Activated CD4-positive, alpha-beta memory T cell treated with anti-CD3 and anti-CD28 coated beads for 36 hours (primary cell): Measurements from ENCODE around the gene ORAI1. TPM values are rescaled to one million over a fixed set of nuclear protein-coding genes. Genes with fewer than 3 reads are reported as not detected.
"Not testable (repeated sequence)": the region's sequence is repeated elsewhere in the genome, so short reads cannot be mapped to it uniquely, and the experiment has no call there.

Experiments
- CTCF ChIA-PET: fragments of 350-600 bp; sonication (Branson Sonifier 250); formaldehyde crosslinking; loops from one replicate; lab custom pipeline; 2021; ENCODE audit warnings: antibody characterized with exemption, inconsistent platforms; lab: Charles Lee
- POLR2A ChIA-PET: fragments of 350-600 bp; sonication (Branson Sonifier 250); formaldehyde crosslinking; loops from one replicate; lab custom pipeline; 2021; ENCODE audit warnings: antibody characterized with exemption; lab: Charles Lee
- DNase-seq: peaks from one replicate; pipeline ENCODE4 v3.0.0-alpha.2; 2020
- H3K27ac Mint-ChIP-seq: one replicate; pipeline ENCODE4 v1.8.0; 2021; ENCODE audit warnings: mixed read lengths
- H3K27me3 Mint-ChIP-seq: one replicate; pipeline ENCODE4 v1.8.0; 2021; ENCODE audit warnings: mixed read lengths
- H3K36me3 Mint-ChIP-seq: one replicate; pipeline ENCODE4 v1.8.0; 2021; ENCODE audit warnings: mixed read lengths
- H3K4me1 Mint-ChIP-seq: one replicate; pipeline ENCODE4 v1.8.0; 2021; ENCODE audit warnings: low read depth, mixed read lengths
- H3K4me3 Mint-ChIP-seq: one replicate; pipeline ENCODE4 v1.8.0; 2021; ENCODE audit warnings: mild to moderate bottlenecking, mixed read lengths
- H3K9me3 Mint-ChIP-seq: one replicate; pipeline ENCODE4 v1.8.0; 2021; ENCODE audit warnings: mixed read lengths
- intact Hi-C: fragments of 100-400 bp; cut with micrococcal nuclease; formaldehyde crosslinking; loops from one replicate; pipeline ENCODE4 v1.15.1; 2023
- total RNA-seq, 2 experiments: library from RNA; stranded (reverse); gene quantifications; one replicate each; pipeline ENCODE4 v1.2.3, GENCODE V29; 2021

The ORAI1 gene
- total RNA-seq, 2 experiments from 2014 or later, result 41.6 to 43.2 TPM

DNA sequence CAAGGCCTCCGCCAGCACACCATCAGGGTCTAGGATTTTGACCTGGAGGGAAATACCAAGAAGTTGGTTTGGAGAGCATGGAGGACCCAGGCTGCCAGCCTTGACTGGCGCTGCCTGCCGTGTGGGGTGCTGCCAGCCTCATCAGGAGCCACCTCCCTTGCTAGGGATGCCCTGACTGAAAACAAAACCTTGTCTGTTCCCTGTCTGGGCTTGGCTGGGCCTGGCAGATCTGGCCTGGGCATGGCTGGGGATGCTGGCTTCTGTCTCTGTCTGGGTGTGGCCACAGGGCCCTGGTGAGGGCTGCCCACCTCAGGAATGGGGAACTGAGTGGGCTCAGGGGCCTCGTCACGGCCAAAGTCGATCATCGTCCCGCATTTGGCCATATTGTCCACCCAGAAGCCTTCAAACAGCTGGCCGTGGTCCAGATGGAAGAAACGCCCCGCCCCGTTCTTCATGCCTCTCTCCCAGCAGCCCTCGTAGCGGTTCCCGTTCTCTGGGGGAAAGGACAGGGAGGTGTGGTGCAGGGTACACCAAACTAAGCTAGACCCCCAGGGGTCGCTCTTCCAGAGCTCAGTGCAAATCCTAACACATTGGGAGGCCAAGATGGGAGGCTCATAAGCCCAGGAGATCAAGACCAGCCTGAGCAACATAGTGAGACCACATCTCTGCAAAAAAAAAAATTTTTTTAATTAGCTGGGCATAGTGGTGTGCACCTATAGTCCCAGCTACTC lies 26.6 kb downstream of the ORAI1 start:
- Mint-ChIP-seq H3K27me3 (no peaks in the 10 kb centered on the region), H3K9me3 (no peaks in the 10 kb centered on the region), H3K36me3 (peaks cover 16% of the 10 kb centered on the region), H3K27ac (no peak overlapping the region), H3K4me1 (peaks cover 32% of the 10 kb centered on the region), H3K4me3 (no peak overlapping the region)
- POLR2A ChIA-PET, result no interaction called here
- CTCF ChIA-PET, result interaction anchor here (1.0 to 8.8 kb wide), 2 partner anchors 18 to 26 kb away, joined by 3 to 57 read pairs; partner anchors contain the start of genes MORN3 and ORAI1
- intact Hi-C loops, result no loop called here
- DNase-seq, result no peak

DNA sequence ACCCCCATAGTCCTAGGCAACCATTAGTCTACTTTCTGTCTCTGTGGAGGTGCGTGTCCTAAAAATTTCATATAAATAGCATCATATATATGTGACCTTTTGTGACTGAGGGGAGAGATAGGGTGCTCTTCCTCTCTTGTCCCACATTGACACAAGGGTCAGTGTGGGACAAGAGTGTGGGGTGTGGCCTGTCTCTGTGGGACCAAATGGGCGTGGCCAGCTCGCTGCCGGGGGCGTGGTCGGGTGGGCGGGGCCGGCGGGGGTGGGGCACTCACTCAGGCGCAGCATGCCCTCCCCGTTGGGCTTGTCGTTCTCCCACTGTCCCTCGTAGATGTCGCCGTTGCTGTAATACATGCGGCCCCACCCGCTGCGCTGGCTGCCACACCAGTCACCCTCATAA lies 27.7 kb downstream of the ORAI1 start:
- no peak for DNase-seq
- H3K27ac Mint-ChIP-seq, result peak overlapping the region; percentile 39
- ChIA-PET POLR2A (no interaction called here), CTCF (interaction anchor here (1.7 to 8.8 kb wide), 2 partner anchors 17 kb away, joined by 3 to 57 read pairs; partner anchors contain the start of gene MORN3)
- H3K27me3 Mint-ChIP-seq, result no peaks in the 10 kb centered on the region
- intact Hi-C loops, result no loop called here
- H3K9me3 Mint-ChIP-seq, result no peaks in the 10 kb centered on the region
- H3K36me3 Mint-ChIP-seq, result peaks cover 14% of the 10 kb centered on the region
- H3K4me1 Mint-ChIP-seq, result peaks cover 42% of the 10 kb centered on the region
- H3K4me3 Mint-ChIP-seq, result no peak overlapping the region

DNA sequence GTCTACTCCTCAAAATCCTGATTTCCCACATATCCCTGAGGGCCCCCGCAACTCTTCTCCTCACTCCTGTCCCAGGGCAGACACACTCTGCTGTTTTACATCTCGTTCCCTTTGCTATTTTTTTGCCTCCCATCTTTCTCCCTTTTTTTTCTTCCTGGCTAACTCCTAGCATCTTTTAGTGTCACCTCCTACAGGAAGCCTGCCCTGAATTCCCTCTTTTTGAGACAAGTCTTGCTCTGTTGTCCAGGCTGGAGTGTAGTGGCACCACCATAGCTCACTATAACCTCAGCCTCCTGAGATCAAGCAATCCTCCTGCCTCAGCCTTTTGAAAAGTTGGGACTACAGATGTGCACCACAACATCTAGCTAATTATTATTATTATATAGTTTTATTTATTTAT lies 29.8 kb downstream of the ORAI1 start:
- no peak overlapping the region for H3K27ac Mint-ChIP-seq
- intact Hi-C loops, result loop anchor here (2.0 kb wide), 2 partner anchors 19 to 65 kb away; no protein-coding TSS in a partner anchor

DNA sequence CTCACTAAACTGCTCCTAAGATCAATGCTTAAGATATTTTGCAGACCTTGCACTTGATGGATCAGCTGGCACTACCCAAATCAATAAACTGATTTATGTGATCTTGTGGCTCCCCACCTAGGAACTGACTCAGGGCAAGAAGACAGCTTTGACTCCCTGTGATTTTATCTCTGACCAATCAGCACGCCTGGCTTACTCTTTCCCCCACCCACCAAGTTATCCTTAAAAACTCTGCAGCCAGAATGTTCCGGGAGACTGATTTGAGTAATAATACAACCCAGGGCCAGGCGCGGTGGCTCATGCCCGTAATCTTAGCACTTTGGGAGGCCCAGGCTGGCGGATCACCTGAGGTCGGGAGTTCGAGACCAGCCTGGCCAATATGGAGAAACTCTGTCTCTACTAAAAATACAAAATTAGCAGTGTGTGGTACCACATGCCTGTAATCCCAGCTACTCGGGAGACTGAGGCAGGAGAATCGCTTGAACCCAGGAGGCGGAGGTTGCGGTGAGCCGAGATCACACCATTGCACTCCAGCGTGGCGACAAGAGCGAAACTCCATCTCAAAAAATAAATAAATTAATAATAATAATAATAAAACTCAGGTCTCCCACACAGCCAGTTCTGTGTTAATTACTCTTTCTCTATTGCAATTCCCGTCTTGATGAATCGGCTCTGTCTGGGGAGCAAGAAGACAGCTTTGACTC lies 31.1 kb downstream of the ORAI1 start:
- no peak overlapping the region for H3K4me3 Mint-ChIP-seq
- H3K9me3 Mint-ChIP-seq, result no peaks in the 10 kb centered on the region
- ChIA-PET CTCF (interaction anchor here (0.9 to 8.8 kb wide), 6 partner anchors 13 to 157 kb away, joined by 3 to 57 read pairs (median 6); partner anchors contain the start of genes MORN3 and ORAI1), POLR2A (interaction anchor here (0.6 to 4.3 kb wide), 10 partner anchors 9 to 136 kb away, joined by 3 to 27 read pairs (median 4); partner anchors contain the start of genes ORAI1 and RHOF)
- H3K27ac Mint-ChIP-seq, result peak overlapping the region; percentile 98
- peaks cover 7% of the 10 kb centered on the region for H3K36me3 Mint-ChIP-seq
- H3K27me3 Mint-ChIP-seq, result no peaks in the 10 kb centered on the region
- peaks cover 52% of the 10 kb centered on the region for H3K4me1 Mint-ChIP-seq
- intact Hi-C loops, result loop anchor here (1.0 to 2.0 kb wide), 5 partner anchors 15 to 67 kb away; no protein-coding TSS in a partner anchor
- DNase-seq, result peak; percentile 79

More for the DNA sequence above, 29.8 kb downstream of the ORAI1 start:
- Mint-ChIP-seq H3K4me1 (peaks cover 45% of the 10 kb centered on the region), H3K9me3 (no peaks in the 10 kb centered on the region), H3K4me3 (no peak overlapping the region), H3K36me3 (peaks cover 7% of the 10 kb centered on the region), H3K27me3 (no peaks in the 10 kb centered on the region)
- CTCF ChIA-PET, result interaction anchor here (1.1 to 8.8 kb wide), 3 partner anchors 14 to 156 kb away, joined by 3 to 57 read pairs (median 7); partner anchors contain the start of gene MORN3
- DNase-seq, result no peak
- POLR2A ChIA-PET, result interaction anchor here (1.2 to 1.7 kb wide), 2 partner anchors 8 to 20 kb away, joined by 4 to 5 read pairs; no protein-coding TSS in a partner anchor

DNA sequence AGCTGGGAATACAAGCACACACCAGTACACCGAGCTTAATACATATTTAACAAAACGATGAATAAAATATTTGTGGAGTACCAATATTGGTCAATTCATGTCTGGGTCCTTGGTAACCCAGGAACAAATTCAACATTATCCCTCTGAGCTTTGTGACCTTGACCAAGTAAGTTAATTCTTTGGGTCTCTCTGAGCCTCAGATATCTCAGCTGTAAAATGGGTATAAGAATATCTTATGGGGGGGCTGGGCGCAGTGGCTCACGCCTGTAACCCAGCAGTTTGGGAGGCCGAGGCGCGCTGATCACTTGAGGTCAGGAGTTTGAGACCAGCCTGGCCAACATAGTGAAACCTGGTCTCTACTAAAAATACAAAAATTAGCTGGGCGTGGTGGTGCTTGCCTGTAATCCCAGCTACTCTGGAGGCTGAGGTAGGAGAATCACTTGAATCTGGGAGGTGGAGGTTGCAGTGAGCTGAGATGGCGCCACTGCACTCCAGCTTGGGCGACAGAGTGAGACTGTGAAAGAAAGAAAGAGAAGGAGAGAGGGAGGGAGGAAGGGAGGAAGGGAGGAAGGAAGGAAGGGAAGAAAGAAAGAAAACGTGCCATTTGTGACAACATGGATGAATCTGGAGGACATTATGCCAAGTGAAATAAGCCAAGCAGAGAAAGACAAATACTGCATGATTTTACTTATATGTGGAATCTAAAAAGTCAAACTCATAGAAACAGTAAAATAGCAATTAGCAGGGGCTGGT lies 35.2 kb downstream of the ORAI1 start:
- H3K27me3 Mint-ChIP-seq, DNase-seq, H3K4me3 Mint-ChIP-seq, H3K9me3 Mint-ChIP-seq, intact Hi-C loops, H3K36me3 Mint-ChIP-seq: not testable (repeated sequence)
- Mint-ChIP-seq H3K27ac (peak overlapping the region; percentile 72), H3K4me1 (peaks cover 70% of the 10 kb centered on the region)
- POLR2A ChIA-PET, result interaction anchor here (0.6 to 4.3 kb wide), 3 partner anchors 10 to 84 kb away, joined by 3 to 27 read pairs (median 3); partner anchors contain the start of gene ORAI1
- CTCF ChIA-PET, result interaction anchor here (0.6 to 8.8 kb wide), 3 partner anchors 9 to 34 kb away, joined by 3 to 57 read pairs (median 3); partner anchors contain the start of gene MORN3

DNA sequence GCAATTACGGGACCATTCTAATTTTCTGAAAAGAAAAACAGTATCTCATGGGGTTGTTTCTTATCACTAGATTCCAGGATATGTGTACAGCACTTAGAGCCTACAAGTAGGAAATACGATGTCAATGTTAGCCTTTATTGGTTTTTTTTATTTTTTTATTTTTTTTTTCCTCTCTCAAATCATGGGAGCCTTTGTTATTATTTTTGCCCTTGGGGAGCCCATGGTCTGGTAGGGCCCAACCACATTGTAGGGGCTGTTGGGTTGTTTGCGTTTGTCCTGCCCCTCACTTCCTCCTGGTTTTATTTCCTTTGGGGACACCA lies 37.2 kb downstream of the ORAI1 start:
- Mint-ChIP-seq H3K27me3 (no peaks in the 10 kb centered on the region), H3K36me3 (peaks cover 2% of the 10 kb centered on the region), H3K4me1 (peaks cover 59% of the 10 kb centered on the region), H3K27ac (peak overlapping the region; percentile 83), H3K9me3 (no peaks in the 10 kb centered on the region), H3K4me3 (peak overlapping the region; percentile 72)
- POLR2A ChIA-PET, result no interaction called here
- CTCF ChIA-PET, result no interaction called here
- intact Hi-C loops, result no loop called here
- no peak for DNase-seq

DNA sequence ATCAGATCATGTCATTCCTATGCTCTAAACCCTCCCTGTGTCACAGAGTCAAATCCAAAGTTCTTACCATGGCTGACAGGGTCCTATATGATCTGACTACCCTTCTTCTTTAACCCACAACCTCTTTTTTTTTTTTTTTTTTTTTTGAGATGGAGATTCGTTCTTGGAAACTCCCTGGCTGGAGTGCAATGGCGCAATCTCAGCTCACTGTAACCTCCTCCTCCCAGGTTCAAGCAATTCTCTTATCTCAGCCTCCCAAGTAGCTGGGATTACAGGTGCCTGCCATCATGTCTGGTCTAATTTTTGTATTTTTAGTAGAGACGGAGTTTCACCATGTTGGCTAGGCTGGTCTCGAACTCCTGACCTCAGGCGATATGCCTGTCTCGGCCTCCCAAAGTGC lies 40.5 kb downstream of the ORAI1 start:
- CTCF ChIA-PET, result interaction anchor here (1.2 to 3.6 kb wide), 2 partner anchors 15 to 114 kb away, joined by 3 to 68 read pairs; no protein-coding TSS in a partner anchor
- POLR2A ChIA-PET, intact Hi-C loops: not testable (repeated sequence)

DNA sequence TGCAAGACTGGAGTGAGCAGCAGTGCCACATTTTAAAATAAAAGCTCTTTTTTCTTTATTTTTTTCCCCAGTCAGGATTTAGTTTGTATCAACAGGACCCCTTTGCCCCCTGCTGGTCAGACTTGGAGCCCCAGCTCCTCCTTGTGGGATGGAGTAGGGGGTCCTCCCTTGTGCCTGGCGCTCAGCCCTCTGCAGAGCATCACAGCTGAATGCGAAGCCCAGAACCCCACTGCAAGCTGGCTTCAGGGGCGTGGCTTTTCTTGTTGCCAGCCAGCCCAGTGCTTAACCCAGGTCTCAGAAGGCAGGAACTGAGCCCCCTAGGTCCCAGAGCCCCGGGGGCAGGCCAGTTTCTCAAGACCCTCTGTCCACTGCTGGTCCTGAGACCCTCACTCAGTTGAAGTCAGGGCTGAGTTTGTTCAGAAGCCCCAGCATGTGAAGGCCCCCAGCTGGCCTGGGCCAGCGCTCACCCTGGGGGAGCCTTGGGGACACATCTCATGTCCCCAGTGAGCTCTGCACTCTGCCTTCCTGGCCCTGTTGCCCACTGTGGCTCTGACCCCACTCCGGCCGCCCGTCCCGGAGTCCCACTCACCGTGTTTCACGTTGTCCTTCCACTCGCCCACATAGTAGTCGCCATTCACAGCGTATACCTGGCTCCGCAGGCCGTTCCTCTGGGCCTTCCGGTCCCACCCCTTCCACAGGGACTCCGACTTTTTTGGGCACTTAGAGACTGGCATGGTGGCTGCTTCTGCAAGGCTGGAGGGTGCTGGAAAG lies 42.6 kb downstream of the ORAI1 start:
- POLR2A ChIA-PET, result interaction anchor here (0.7 to 1.1 kb wide), 3 partner anchors 10 to 132 kb away, joined by 3 to 6 read pairs (median 4); no protein-coding TSS in a partner anchor
- no peaks in the 10 kb centered on the region for H3K27me3 Mint-ChIP-seq
- H3K9me3 Mint-ChIP-seq, result no peaks in the 10 kb centered on the region
- H3K36me3 Mint-ChIP-seq, result peaks cover 2% of the 10 kb centered on the region
- peak overlapping the region; percentile 62 for H3K27ac Mint-ChIP-seq
- H3K4me1 Mint-ChIP-seq, result peaks cover 51% of the 10 kb centered on the region
- DNase-seq, result peak; percentile 68
- intact Hi-C loops, result no loop called here
- CTCF ChIA-PET, result interaction anchor here (0.6 to 5.9 kb wide), 25 partner anchors 11 to 191 kb away, joined by 3 to 109 read pairs (median 4); partner anchors contain the start of gene ORAI1
- no peak overlapping the region for H3K4me3 Mint-ChIP-seq

More for the DNA sequence above, 40.5 kb downstream of the ORAI1 start:
- Mint-ChIP-seq H3K27ac (peak overlapping the region; percentile 28), H3K4me1 (peaks cover 51% of the 10 kb centered on the region)
- not testable (repeated sequence) for H3K27me3 Mint-ChIP-seq, H3K36me3 Mint-ChIP-seq, DNase-seq, H3K4me3 Mint-ChIP-seq, H3K9me3 Mint-ChIP-seq

DNA sequence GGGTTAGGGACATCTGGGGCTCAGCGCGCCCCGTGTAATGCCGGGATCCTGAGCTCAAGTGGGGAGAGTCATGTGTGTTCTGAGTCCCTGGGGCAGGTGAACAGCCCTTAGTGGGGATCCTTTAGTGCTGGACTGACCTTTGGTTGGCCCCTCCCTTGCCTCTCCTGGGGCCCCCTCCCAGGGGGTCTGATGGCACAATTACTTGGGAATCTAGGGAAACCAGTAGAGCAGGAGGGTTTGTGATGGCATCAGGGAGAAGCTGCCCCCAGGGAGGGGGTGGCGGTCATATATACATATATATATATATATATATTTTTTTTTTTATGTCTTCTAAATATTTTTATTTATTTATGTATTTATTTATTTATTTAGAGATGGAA lies 43.2 kb downstream of the ORAI1 start, which contains the start of gene MORN3:
Gene MORN3, minus strand, starts transcription at position 134 of the 380 bp plus-strand sequence. CDS start 171 bp downstream, outside the sequence.
- DNase-seq, result no peak
- Mint-ChIP-seq H3K27ac (peak within 1 kb of the TSS; percentile 62), H3K9me3 (no peaks in the 10 kb centered on the region), H3K4me3 (no peak within 1 kb of the TSS), H3K36me3 (peaks cover 2% of the 10 kb centered on the region), H3K27me3 (no peaks in the 10 kb centered on the region), H3K4me1 (peaks cover 48% of the 10 kb centered on the region)
- CTCF ChIA-PET, result interaction anchor here (1.0 to 5.9 kb wide), 14 partner anchors 10 to 318 kb away, joined by 3 to 109 read pairs (median 8); partner anchors contain the start of gene ORAI1
- intact Hi-C loops, result no loop called here
- POLR2A ChIA-PET, result interaction anchor here (0.9 kb wide), 1 partner anchor 41 kb away, joined by 3 read pairs; no protein-coding TSS in a partner anchor

DNA sequence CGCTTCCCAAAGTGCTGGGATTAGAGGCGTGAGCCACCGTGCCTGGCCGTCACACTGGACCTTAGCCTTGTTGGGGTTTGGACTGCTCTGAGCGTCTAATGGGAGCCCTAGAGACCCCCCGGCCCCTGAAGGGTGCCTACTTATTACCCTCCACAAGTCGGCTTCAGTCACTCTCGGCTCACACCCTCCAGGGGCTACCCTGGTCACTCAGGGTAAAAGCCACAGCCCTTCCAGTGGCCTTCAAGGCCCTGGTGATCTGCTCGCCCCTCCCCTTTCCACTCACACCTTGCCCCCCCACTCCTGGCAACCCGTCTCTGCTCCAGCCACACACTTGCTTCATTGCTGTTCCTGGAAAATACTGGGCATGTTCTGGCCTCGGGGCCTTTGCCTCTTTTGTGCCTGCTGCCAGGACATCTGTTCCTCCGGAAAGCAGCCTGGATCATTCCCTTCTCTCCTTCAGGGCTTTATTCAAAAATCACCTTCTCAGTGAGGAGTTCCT lies 46.7 kb downstream of the ORAI1 start:
- intact Hi-C loops, result loop anchor here (2.0 kb wide), 2 partner anchors 14 to 136 kb away; no protein-coding TSS in a partner anchor
- POLR2A ChIA-PET, result interaction anchor here (0.7 to 2.8 kb wide), 6 partner anchors 16 to 136 kb away, joined by 3 to 46 read pairs (median 6); partner anchors contain the start of gene ORAI1
- H3K9me3 Mint-ChIP-seq, result no peaks in the 10 kb centered on the region

More for the DNA sequence above, 46.7 kb downstream of the ORAI1 start:
- DNase-seq, result peak; percentile 29
- Mint-ChIP-seq H3K27ac (peak overlapping the region; percentile 99), H3K27me3 (no peaks in the 10 kb centered on the region), H3K4me1 (peaks cover 31% of the 10 kb centered on the region), H3K36me3 (no peaks in the 10 kb centered on the region), H3K4me3 (peak overlapping the region; percentile 84)
- CTCF ChIA-PET, result interaction anchor here (1.3 to 5.9 kb wide), 3 partner anchors 9 to 45 kb away, joined by 3 to 109 read pairs (median 57); partner anchors contain the start of gene ORAI1
